IMR-90 (cell line): ENCODE measurements around the gene INMT.

ENCODE experiments used
- CTCF ChIP-seq: conservative IDR thresholded peaks from 2 replicates; pipeline ENCODE4 v1.5.1; 2012; ENCODE audit warnings: mild to moderate bottlenecking, low read depth, low read length, improper control_type of control experiment
- MAFK ChIP-seq: IDR thresholded peaks from 2 replicates; pipeline ENCODE4 v1.6.1; 2012; ENCODE audit warnings: low read depth, low read length, improper control_type of control experiment
- POLR2A ChIP-seq: IDR thresholded peaks from 2 replicates; pipeline ENCODE4 v1.6.1; 2012; ENCODE audit warnings: mild to moderate bottlenecking, low read depth, low read length
- RFX5 ChIP-seq: IDR thresholded peaks from 2 replicates; pipeline ENCODE4 v1.8.0; 2012; ENCODE audit warnings: low read depth, mild to moderate bottlenecking, low read length, moderate library complexity
- USF2 ChIP-seq: fragments of 150-350 bp; IDR thresholded peaks from 2 replicates; pipeline ENCODE4 v1.6.1; 2017; ENCODE audit warnings: mild to moderate bottlenecking, antibody characterized with exemption, low read length, low read depth

GRCh38 chr7:30796105-30796869 is 44.4 kb downstream of the INMT start:
- TF ChIP-seq USF2 (no peak), RFX5 (no peak), MAFK (no peak), POLR2A (no peak), CTCF (no peak)
